CD4-positive, alpha-beta T cell (primary cell): ENCODE data around the gene SLC7A11. TPM values are rescaled to one million over a fixed set of nuclear protein-coding genes. Genes with fewer than 3 reads are reported as not detected.

Source experiments
- ATAC-seq: fragments of 200-7000 bp; cut with Tn5 transposase; one replicate; pipeline ENCODE4 v1.10.0; 2022; ENCODE audit warnings: mild to moderate bottlenecking; ENCODE audit not compliant: poor library complexity
- CTCF ChIA-PET: fragments of 350-600 bp; sonication (Branson Sonifier 250); formaldehyde crosslinking; loops from one replicate; lab custom pipeline; 2021; ENCODE audit warnings: antibody characterized with exemption, inconsistent platforms; lab: Charles Lee
- POLR2A ChIA-PET: fragments of 350-600 bp; sonication (Branson Sonifier 250); formaldehyde crosslinking; loops from one replicate; lab custom pipeline; 2021; ENCODE audit warnings: antibody characterized with exemption, inconsistent platforms; lab: Charles Lee
- DNase-seq, 14 experiments: peaks; one replicate each; pipeline ENCODE4 v3.0.0-alpha.2; 2013 to 2020; ENCODE audit warnings: mixed read lengths in 2 of 14
- H3K27ac ChIP-seq, 2 donors: one replicate each; pipeline versions ENCODE4 v1.5.1 to v1.7.0; 2013; ENCODE audit warnings: low read length in 2 of 2, low read depth in 1 of 2, mild to moderate bottlenecking in 1 of 2
- H3K27me3 ChIP-seq, 2 experiments: 1 replicate in 1 of 2; 2 replicates in 1 of 2; pipeline versions ENCODE4 v1.6.1 to v1.7.0; 2013; ENCODE audit warnings: low read length in 2 of 2, control low read depth in 1 of 2, mild to moderate bottlenecking in 1 of 2, moderate library complexity in 1 of 2; ENCODE audit not compliant: insufficient read depth in 2 of 2, control insufficient read depth in 1 of 2
- H3K36me3 ChIP-seq: one replicate; pipeline ENCODE4 v1.6.1; 2013; ENCODE audit warnings: low read length, control low read depth; ENCODE audit not compliant: insufficient read depth
- H3K4me1 ChIP-seq: one replicate; pipeline ENCODE4 v1.6.1; 2013; ENCODE audit warnings: low read length, control low read depth; ENCODE audit not compliant: insufficient read depth
- H3K4me3 ChIP-seq: one replicate; pipeline ENCODE4 v1.5.1; 2013; ENCODE audit warnings: mild to moderate bottlenecking, low read length, moderate library complexity
- H3K9me3 ChIP-seq, 2 experiments: 1 replicate in 1 of 2; 2 replicates in 1 of 2; pipeline versions ENCODE4 v1.6.1 to v1.7.0; 2013; ENCODE audit warnings: low read length in 2 of 2, mild to moderate bottlenecking in 2 of 2, control low read depth in 1 of 2, moderate library complexity in 1 of 2; ENCODE audit not compliant: control insufficient read depth in 1 of 2, insufficient read depth in 1 of 2
- H3K27ac Mint-ChIP-seq: one replicate; pipeline ENCODE4 v1.8.0; 2020; ENCODE audit warnings: mixed read lengths
- H3K27me3 Mint-ChIP-seq: one replicate; pipeline ENCODE4 v1.8.0; 2021; ENCODE audit warnings: mixed read lengths
- H3K36me3 Mint-ChIP-seq: one replicate; pipeline ENCODE4 v1.8.0; 2021; ENCODE audit warnings: low read depth, mixed read lengths
- H3K4me1 Mint-ChIP-seq: one replicate; pipeline ENCODE4 v1.8.0; 2021; ENCODE audit warnings: low read depth, mixed read lengths
- H3K4me3 Mint-ChIP-seq: one replicate; pipeline ENCODE4 v1.8.0; 2020; ENCODE audit warnings: mild to moderate bottlenecking, mixed read lengths
- H3K9me3 Mint-ChIP-seq: one replicate; pipeline ENCODE4 v1.8.0; 2020; ENCODE audit warnings: mixed read lengths
- intact Hi-C, 2 experiments: fragments of 100-400 bp; cut with DNase I in 1 of 2; cut with micrococcal nuclease in 1 of 2; formaldehyde crosslinking; loops; one replicate each; pipeline versions ENCODE4 v1.15.1 to v1.9.0; 2023 to 2025; cut with DNase I, micrococcal nuclease
- total RNA-seq, 174 experiments: library from RNA in 2 of 174; stranded (reverse) in 2 of 174; gene quantifications; one replicate each; pipeline ENCODE4 v1.2.3 and lab custom pipeline; 2021 to 2026
- TF ChIP-seq, protein P1 (sequence below): fragments of 200-600 bp; IDR thresholded peaks from one replicate; pipeline ENCODE4 v1.8.0; 2022; ENCODE audit warnings: antibody characterized with exemption, mild to moderate bottlenecking

The SLC7A11 gene
- total RNA-seq, 2 experiments from 2014 or later: 0.03 TPM; not detected in 1

DNA sequence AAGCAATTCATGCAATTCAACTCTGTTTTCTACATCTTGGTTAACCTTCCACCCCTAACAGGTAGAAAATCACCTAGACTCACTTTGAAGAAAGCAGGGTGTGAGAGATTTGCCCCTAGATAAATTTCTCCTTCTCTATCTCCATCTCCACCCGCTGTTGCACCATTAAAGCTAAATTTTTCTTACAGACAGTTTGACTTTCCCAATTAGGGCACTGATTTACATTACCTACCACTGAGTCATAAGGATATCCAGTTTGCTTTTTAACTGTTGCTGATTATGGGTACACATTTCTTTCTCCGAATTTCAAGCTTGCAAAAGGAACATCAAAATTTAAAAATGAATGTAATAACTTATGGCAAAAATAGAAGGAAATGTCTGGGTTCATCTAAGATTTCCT lies 13.0 kb downstream of the SLC7A11 start:
- Histone ChIP-seq H3K9me3 (peaks cover 0 to 4% of the 10 kb centered on the region in 2 experiments), H3K27me3 (no peaks in the 10 kb centered on the region), H3K36me3 (no peaks in the 10 kb centered on the region), H3K4me3 (no peak overlapping the region), H3K4me1 (no peaks in the 10 kb centered on the region), H3K27ac (no peak overlapping the region)
- no peak for ATAC-seq
- no peaks in the 10 kb centered on the region for H3K36me3 Mint-ChIP-seq
- no peak overlapping the region for H3K27ac Mint-ChIP-seq
- H3K9me3 Mint-ChIP-seq: no peaks in the 10 kb centered on the region
- H3K4me3 Mint-ChIP-seq: no peak overlapping the region
- no peaks in the 10 kb centered on the region for H3K4me1 Mint-ChIP-seq
- no peak for DNase-seq
- POLR2A ChIA-PET: no interaction called here
- no peaks in the 10 kb centered on the region for H3K27me3 Mint-ChIP-seq
- intact Hi-C loops: no loop called here
- CTCF ChIA-PET: no interaction called here
- TF ChIP-seq, protein P1, sequence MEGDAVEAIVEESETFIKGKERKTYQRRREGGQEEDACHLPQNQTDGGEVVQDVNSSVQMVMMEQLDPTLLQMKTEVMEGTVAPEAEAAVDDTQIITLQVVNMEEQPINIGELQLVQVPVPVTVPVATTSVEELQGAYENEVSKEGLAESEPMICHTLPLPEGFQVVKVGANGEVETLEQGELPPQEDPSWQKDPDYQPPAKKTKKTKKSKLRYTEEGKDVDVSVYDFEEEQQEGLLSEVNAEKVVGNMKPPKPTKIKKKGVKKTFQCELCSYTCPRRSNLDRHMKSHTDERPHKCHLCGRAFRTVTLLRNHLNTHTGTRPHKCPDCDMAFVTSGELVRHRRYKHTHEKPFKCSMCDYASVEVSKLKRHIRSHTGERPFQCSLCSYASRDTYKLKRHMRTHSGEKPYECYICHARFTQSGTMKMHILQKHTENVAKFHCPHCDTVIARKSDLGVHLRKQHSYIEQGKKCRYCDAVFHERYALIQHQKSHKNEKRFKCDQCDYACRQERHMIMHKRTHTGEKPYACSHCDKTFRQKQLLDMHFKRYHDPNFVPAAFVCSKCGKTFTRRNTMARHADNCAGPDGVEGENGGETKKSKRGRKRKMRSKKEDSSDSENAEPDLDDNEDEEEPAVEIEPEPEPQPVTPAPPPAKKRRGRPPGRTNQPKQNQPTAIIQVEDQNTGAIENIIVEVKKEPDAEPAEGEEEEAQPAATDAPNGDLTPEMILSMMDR: no peak

DNA sequence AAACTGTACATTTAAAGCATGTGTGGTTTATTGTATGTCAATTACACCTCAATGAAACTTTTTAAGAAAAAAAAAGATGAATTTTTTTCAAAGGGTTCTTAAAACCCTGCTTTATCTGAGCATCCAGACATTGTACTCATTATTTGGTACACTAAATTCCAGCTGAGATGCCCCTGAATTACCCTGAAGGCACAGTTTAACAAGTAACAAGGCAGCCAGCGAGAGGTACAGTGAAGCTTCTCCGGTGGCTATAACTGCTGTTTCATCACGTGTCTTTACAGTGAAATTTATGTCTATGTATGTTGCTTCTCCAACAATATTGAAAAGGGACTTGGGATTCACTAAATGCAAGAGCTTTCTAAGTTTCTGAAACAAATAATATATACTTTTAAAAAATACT lies 15.8 kb downstream of the SLC7A11 start:
- POLR2A ChIA-PET: no interaction called here
- CTCF ChIA-PET: no interaction called here
- TF ChIP-seq, protein P1: no peak
- Mint-ChIP-seq H3K27me3 (no peaks in the 10 kb centered on the region), H3K4me3 (no peak overlapping the region), H3K36me3 (no peaks in the 10 kb centered on the region), H3K9me3 (no peaks in the 10 kb centered on the region), H3K4me1 (no peaks in the 10 kb centered on the region), H3K27ac (no peak overlapping the region)
- H3K27ac ChIP-seq: no peak overlapping the region
- H3K27me3 ChIP-seq: no peaks in the 10 kb centered on the region
- DNase-seq: no peak
- peaks cover 0 to 4% of the 10 kb centered on the region in 2 experiments for H3K9me3 ChIP-seq
- intact Hi-C loops: no loop called here
- no peak for ATAC-seq
- H3K36me3 ChIP-seq: no peaks in the 10 kb centered on the region
- H3K4me3 ChIP-seq: no peak overlapping the region
- H3K4me1 ChIP-seq: no peaks in the 10 kb centered on the region

DNA sequence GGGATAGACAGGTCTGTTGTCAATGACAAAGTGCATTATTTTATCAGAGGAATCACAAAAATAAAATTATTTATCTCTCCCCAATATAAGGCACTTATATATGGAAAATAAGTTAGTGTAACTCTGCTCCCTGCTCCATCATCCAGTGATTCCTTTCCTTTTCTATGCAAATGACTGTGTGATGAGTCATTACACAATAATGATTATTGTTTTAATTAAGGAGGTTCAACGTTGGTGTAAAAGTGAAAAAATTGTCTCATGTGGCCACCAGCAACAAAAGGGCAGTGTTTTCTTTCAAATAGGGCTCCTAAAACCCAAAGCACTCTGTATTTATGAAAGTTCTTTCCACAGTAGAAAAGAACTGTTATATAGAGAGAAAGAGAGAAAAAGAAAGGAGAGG lies 16.7 kb downstream of the SLC7A11 start:
- Mint-ChIP-seq H3K27me3 (no peaks in the 10 kb centered on the region), H3K4me3 (no peak overlapping the region), H3K4me1 (no peaks in the 10 kb centered on the region), H3K36me3 (no peaks in the 10 kb centered on the region), H3K27ac (no peak overlapping the region), H3K9me3 (no peaks in the 10 kb centered on the region)
- ATAC-seq (no peak), DNase-seq (no peak)
- no peaks in the 10 kb centered on the region for H3K4me1 ChIP-seq
- intact Hi-C loops: no loop called here
- no peak overlapping the region for H3K4me3 ChIP-seq
- POLR2A ChIA-PET: no interaction called here
- no peaks in the 10 kb centered on the region for H3K36me3 ChIP-seq
- H3K27ac ChIP-seq: no peak overlapping the region
- H3K9me3 ChIP-seq: peaks cover 0 to 4% of the 10 kb centered on the region in 2 experiments
- CTCF ChIA-PET: no interaction called here
- TF ChIP-seq, protein P1: no peak
- H3K27me3 ChIP-seq: no peaks in the 10 kb centered on the region
